Head of caudate nucleus (tissue), 42 donors: ENCODE results near the gene TMEM61.
"Not testable (repeated sequence)": the region's sequence is repeated elsewhere in the genome, so short reads cannot be mapped to it uniquely, and the experiment has no call there.

Experiments
- DNase-seq, 42 donors: peaks; one replicate each; pipeline versions ENCODE4 v3.0.0 to v3.0.0-alpha.2; 2020 to 2021; ENCODE audit warnings: mixed read lengths in 7 of 42
- intact Hi-C: fragments of 100-400 bp; cut with DNase I; formaldehyde crosslinking; loops from one replicate; pipeline ENCODE4 v1.15.0; 2022

Gene TMEM61

GRCh38 chr1:55021942-55022546 is 41.6 kb downstream of the TMEM61 start:
- intact Hi-C loops, result no loop called here
- DNase-seq, result peak; percentile 52 to 88 (median 76)

- DNase-seq, intact Hi-C loops: not testable (repeated sequence)
Observed at GRCh38 chr1:55024163-55024562, 43.7 kb downstream of the TMEM61 start.

- DNase-seq, intact Hi-C loops: not testable (repeated sequence)
Observed at GRCh38 chr1:55026682-55027081, 46.3 kb downstream of the TMEM61 start.

GRCh38 chr1:55031098-55031497 is 50.7 kb downstream of the TMEM61 start:
- DNase-seq, intact Hi-C loops: not testable (repeated sequence)

- DNase-seq, result no peak
- intact Hi-C loops, result no loop called here
Observed at GRCh38 chr1:55033265-55033614, 52.8 kb downstream of the TMEM61 start.

- intact Hi-C loops, result no loop called here
- DNase-seq, result no peak
Observed at GRCh38 chr1:55034476-55035133, 54.2 kb downstream of the TMEM61 start.

GRCh38 chr1:55035904-55036303 is 55.5 kb downstream of the TMEM61 start:
- intact Hi-C loops, result no loop called here
- DNase-seq, result no peak

GRCh38 chr1:55037733-55038551 is 57.5 kb downstream of the TMEM61 start:
- intact Hi-C loops, result no loop called here
- no peak for DNase-seq

GRCh38 chr1:55038552-55038838 is 58.1 kb downstream of the TMEM61 start:
- no peak for DNase-seq
- intact Hi-C loops, result no loop called here

GRCh38 chr1:55038974-55039341 is 58.5 kb downstream of the TMEM61 start:
- no peak for DNase-seq
- intact Hi-C loops, result no loop called here

- intact Hi-C loops, result no loop called here
- DNase-seq, result peak in 2 of 42 donors; percentile 31 to 38
Observed at GRCh38 chr1:55039342-55040082, 59.1 kb downstream of the TMEM61 start, which contains the start of gene PCSK9. PCSK9 (plus strand) TSS chr1:55039548; CDS start chr1:55039838, 290 bp downstream.

GRCh38 chr1:55040083-55040932 is 59.9 kb downstream of the TMEM61 start:
- intact Hi-C loops, result no loop called here
- peak in 1 of 42 donors; percentile 34 for DNase-seq

- intact Hi-C loops, result no loop called here
- DNase-seq, result no peak
Observed at GRCh38 chr1:55040933-55041494, 60.6 kb downstream of the TMEM61 start.

GRCh38 chr1:55041613-55042012 is 61.2 kb downstream of the TMEM61 start:
- DNase-seq, result no peak

More at GRCh38 chr1:55041613-55042012, 61.2 kb downstream of the TMEM61 start:
- intact Hi-C loops, result no loop called here
